GM19023 (cell line): Measurements from ENCODE around the gene TOX2.

Experiments used
- ATAC-seq: cut with Tn5 transposase; IDR thresholded peaks from one replicate; pipeline ENCODE4 v1.9.1; 2021; ENCODE audit warnings: mild to moderate bottlenecking, moderate library complexity; ENCODE audit not compliant: unreplicated experiment

The TOX2 gene

DNA sequence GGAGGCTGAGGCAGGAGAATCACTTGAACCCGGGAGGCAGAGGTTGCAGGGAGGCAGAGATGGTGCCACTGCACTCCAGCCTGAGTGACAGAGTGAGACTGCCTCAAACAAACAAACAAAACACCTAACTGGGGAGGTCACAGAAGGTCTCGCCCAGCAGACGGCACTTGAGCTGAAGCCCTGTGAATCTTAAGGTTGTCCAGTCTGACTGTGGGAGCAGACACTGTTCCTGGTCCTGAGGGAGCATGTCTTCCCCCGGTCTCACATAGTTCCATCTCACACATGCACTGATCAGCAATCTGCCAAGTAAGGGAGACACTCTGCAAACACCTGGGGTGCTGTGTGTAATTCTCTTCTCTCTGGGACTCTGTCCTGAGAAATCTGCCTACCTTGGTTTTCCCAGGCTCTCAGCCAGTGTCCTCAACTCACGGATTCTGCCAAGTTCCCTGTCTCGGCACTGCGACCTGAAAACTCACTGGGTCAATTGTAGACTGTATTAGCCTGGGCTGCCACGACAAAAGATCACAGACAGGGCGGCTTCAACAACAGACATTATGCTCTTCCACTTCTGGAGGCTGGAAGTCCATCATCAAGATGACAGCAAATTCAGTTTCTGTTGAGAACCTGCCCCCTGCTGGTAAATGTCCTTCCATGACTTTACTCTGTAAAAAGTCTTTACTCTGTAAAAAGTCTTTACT is 178.0 kb downstream of the TOX2 start:
- no peak for ATAC-seq

DNA sequence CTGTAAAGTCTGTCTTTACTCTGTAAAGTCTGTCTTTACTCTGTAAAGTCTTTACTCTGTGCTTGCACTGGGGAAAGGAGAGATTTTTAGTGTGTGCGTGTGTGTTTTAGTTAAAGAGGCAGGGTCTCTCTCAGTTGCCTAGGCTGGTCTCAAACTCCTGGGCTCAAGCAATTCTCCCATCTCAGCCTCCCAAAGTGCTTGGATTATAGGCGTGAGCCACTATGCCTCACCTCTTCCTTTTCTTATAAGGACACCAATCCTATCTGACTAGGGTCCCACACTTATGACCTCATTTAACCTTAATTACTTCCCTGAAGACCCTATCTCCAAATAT is 178.6 kb downstream of the TOX2 start:
- no peak for ATAC-seq

DNA sequence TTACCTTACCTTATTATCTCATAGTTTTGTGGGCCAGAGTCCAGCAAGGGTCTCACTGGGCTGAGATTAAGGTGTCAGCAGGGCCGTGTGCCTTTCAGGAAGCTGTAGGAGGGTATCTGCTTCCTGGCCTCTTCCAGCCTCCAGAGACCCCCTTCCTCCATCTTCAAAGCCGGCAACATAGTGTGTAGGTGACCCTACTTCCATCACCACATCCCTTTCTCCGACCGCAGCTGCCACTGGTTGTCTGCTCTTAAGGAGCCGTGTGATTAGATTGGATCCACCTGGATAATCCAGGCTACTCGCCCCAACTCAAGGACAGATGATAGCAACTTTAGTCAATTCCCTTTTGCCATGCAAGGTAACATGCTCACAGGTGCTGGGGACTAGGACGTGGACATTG is 181.2 kb downstream of the TOX2 start:
- no peak for ATAC-seq

DNA sequence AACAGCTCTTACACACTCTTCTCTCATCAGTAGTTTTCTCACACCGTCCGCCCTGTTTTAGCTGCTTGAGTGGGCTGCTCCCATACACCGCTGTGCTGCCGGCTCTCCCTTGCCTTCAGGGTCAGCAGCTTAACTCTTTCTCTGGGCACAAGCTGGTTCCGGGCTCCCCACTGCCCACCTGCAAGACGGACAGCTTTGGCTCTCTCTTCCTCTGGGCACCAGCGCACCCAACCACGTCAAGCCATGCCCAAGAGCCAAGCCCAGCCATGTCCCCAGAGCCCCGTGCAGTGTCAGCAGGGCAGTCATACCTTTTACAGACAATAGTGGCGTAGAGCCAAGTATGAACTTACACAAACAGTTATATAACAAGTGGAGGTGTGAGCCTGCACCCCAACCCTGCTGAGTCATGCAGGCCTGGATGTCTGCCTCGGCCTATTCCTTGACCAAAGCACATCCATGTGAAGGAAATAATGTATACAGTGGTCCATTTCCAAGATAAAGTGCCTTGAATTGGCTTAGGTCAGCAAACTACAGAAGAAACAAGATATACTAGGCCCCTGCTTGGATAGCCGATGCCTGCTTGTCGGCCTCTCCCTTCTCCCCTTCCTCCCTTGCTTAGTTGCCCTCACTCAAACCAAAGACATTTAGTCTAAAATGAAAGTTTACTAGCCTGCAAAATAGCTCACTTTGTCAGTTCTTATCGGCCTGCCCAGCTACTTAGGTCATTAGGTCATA is 183.0 kb downstream of the TOX2 start:
- no peak for ATAC-seq

DNA sequence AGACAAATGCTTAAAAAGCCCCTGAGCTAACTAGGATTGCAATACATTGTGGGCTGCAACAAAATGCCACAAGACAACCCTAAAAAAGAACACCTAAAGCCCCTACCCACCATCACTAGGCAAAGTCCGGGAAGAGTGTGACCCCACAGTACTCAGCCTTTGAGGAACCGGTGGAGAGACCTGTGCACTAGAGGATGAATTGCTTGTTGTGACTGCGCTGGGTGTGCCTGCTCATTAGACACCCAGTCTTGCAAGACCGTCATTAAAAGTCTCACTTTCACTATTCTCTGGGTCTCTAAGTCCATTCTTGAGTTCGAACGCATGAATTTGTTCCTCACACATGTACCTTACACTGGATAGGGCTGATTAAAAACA is 183.6 kb downstream of the TOX2 start:
- ATAC-seq, result no peak

DNA sequence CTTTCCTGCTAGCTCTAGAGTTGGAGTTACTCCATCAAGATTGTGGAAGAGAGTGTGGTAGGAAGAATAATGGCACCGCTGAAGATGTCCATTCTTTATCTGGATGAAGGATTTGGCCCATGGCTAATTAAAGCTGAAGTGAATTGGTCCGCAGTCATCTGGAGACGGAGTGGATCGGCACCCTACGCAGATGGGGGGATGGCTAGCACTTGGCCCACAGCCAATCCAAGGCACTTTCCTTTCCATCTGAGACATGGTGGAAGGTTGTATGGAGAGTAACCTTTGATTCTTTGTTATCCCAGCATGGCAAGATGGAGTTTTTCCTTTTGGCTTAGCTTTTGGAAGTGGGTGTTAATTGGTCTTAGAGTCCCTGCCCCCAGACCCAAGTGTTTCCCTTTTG is 184.0 kb downstream of the TOX2 start:
- ATAC-seq, result no peak

DNA sequence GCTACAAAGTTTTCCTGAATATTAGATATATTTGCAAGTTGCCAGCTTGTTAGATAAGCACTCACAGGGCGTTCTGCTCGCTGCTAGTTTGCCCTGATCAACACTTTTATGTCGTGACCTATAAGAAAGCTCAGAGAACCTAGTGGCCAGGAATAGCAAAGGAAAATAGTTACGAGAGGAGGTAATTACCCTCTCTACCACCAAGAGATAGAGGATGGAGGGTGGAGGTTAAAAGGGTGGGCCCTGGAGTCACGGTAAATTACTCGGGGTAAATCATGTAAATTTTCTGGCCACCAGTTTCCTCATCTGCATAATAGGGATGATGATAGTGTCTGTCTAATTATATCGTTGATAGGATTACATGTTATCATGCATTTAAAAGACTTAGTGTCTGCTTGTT is 185.2 kb downstream of the TOX2 start:
- ATAC-seq, result no peak

DNA sequence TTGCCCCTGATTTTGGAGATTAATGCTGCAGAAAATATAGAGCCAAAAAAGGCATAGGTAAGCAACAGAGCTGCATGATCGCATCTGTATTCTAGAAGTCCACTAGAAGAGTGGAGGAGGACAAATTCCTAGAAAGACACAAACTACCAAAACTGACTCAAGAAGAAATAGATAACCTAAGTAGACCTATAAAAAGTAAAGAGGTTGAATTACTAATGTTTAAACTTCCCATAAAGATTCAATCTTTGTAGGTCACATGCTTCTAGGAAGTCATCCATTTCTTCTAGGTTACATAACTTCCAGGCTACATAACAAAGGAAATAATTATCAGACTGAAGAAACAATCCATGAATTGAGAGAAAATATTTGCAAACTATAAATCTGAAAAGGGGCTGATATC is 187.9 kb downstream of the TOX2 start:
- no peak for ATAC-seq

DNA sequence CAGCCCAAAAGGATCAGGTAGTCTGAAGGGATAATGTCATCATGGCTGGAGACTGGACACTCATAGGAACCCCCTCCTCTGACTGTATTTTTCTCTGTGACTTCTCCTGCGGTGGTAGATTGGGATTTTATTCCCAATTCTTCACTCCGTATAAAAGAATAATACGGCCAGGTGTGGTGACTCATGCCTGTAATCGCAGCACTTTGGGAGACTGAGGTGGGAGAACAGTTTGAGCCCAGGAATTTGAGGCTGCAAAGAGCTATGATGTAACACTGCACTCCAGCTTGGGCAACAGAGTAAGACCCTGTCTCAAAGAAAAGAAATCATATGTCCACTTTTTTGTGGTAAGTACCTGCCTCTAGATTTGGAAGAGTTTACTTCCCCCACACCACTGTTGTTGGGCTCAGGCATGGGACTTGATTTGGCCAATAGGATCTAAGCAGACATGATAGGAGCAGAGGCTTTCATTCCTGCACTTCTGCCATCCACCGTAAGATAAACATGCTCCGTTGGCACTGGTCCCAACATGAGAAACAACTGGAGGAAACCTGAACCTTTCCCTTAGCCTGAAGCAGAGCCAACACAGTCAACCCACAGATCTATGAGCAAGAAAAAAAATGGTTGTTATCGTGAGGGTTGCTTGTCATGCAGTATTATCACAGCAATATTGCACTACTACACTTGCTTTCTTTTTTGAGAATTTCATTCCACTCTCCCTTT is 190.3 kb downstream of the TOX2 start:
- ATAC-seq, result no peak

DNA sequence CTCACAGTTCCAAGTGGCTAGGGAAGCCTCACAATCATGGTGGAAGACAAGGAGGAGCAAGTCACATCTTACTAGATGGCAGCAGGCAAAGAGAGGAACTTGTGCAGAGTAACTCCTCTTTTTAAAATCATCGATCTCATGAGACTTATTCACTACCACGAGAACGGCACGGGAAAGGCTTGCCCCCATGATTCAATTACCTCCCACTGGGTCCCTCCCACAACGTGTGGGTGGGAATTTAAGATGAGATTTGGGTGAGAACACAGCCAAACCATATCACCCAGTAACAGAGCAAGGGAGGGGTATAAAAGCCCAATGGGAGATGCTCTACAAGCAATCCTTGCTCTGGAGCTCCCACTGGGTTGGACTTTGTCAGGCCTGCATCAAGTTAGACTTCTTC is 192.0 kb downstream of the TOX2 start:
- no peak for ATAC-seq

DNA sequence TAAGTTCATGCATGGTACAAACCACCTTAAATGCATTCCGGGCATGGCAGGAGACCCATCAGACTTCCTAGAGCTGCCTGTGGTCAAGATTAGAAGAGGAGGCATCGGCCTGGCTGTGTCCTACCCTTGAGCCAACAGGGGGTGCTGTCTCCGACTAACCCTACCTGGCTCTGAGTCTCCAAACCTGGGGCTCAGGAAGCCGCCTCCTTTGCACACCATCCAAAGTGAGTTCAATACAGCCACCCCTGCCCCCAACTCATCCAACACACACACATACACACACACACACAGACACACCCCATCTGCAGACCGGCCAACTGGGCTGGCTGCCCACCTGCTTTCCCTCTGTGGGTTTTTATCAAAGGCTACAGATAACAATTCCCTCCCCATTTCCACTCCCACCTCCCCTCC is 195.3 kb downstream of the TOX2 start:
- ATAC-seq, result no peak

DNA sequence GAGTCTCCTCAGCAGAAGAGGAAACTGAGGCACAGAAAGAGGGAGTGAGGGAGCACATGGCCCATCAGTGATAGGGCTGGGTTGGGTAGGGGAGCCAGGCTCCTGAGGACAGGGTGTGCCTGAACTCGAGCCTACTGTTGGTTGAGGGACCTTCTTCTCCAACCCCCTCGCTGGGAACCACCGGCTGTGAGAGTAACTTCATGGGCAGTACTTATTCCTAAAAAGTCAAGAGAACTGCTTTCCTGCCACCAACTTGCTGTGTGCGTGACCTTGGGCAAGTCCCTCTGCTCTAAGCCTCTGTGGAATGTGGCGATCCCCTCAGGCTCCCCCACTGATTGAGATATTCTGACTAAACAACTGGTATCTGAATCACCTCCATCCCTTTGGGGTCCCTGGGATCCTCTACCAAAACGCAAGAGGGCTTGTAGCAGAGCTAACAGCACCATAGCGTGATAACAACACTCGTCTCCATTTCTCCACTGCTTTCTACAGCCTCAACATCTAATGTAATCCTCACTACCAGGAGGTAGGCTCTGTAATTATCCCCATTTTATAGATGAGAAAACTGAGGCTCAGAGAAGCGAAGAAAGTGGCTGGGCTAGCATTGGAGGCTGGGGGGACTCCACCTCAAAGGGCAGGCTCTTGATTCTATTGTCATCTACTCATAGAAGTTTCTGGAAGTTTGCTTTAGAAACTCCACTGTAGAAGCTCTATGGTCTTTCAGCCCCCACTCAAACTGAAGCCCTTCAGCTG is 196.3 kb downstream of the TOX2 start:
- ATAC-seq, result no peak

DNA sequence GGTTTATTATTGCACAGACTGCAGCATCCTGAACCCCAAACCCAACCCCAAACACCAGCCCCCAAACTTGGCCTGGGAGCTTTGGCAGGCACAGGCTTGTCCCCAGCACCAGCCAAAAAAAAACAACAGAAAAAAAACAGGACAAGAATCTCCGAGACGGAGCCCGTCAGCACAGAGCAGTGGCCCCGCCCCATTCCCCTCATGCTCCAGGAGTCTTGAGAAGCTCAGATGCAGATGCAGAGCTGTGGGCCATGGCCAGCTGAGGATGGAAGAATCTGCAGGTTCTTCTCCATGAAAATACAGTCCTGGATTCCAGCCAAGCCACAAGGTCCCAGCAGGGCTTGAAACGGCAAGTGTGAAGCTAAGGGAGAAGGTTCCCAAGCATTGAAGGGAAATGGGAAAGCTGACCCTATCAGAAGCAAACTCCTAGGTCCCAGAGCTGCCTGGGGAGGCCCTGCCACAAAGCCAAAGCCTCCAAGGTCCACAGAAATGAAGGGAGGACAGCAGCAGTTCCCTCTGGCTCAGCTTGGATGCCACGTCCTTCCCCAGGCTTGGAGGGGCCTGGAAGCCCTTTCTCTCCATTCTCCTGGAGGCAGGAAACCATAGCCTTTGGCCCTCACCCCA is 197.2 kb downstream of the TOX2 start:
- ATAC-seq, result no peak

DNA sequence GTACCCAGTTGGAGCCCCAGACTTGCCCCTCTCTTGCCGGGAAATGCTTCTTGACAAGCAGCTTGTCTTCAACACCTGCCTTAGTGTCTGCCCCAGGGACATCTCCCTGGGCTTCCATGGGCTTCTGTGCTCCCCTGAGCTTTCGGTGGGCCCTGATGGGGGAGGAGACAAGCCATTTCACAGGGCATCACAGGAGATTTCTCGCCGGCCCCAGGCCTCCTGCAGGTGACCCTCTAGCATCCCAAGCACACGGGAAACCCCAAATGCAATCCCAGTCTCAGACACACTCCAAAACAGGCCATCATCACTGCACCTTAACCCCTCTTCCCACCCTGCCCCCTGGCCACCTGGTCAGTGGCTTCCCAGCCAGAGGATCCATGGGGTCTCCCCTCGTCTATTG is 197.8 kb downstream of the TOX2 start:
- ATAC-seq, result no peak

DNA sequence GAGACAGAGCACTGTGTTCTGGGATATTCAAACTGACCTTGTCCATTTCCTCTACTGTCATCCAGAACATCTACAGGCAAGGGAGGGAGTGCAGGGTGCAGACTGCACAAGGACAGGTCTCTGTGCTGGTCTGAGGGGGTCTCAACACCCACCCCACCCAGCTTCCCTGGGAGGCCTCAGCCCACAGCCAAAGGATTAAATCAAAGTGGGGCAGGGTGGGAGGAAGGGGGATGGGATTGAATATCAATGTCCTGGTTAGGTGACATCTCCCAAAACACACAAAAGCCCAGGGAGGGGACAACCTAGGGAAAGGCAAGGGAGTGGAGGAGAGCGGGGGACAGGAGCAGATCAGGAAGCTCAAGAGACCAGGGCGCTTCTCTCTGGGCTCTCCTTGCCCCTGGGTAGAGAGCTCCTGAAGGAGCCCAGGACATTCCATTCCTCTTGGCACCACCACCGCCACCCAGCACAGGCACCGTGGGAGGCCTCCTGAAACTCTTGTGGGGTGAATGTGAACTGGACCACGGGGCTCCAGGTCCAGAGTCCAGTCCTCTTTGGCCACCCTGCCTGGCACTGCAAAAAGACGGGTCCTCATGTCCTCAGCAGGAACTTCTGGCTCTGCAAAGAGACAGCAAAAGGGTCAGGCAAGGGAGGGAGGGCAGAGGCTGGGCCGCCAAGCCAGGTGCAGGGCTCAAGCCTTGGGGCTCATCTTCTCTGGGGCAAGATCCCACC is 198.4 kb downstream of the TOX2 start:
- no peak for ATAC-seq

DNA sequence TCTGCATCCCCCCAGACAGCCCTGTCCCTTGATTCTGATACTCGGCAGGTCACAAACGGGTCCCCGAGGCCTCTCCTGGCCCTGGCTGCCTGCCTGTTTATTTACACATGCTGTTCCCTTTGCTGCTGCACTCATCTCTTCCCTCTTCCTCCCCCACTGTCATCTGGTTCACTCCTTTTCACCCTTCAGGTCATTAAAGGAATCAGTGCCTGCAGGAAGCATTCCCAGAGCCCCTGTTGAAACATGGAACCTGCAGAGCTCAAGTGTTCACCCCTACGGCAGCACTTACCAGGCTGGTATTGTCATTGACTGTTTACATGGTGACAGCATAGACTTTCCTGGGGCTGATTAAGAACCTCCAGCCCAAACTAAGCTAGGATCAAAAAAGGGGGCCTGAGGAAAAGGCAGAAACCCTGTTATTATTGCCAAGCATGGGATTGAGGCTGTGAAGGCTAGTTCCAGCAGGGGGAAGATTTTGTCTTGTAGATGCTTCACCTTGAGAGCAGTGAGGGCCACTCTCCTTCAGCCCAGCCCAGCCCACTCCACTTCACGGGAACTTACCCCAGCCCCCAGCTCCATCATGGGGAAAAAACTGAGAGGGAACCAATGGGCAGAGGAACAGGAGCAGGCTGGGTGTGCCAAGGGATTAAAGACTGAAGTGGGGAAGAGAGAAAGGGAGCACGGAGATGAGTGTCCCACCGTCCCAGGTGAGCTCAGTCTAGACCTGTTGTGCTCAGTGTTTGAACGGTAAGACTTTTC is 199.1 kb downstream of the TOX2 start:
- no peak for ATAC-seq

DNA sequence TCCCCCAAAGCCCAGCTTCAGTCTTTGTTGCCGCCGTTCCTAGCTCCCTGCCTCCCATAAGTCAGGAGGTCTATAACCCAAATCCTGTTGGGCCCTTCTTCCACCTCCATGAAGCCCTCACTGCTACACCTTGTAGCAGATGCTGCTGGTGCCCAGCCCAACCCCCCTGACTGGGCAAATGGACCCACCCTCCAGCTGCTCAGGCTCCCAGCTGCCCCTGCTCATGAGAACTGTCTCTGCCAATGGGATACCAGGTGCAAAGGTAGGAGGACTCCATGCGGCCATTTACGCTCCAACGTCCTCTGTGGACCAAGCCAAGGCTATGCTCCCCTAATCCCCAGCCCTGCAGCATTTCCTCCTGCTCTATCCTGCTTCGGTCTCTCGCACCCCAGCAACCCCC is 200.5 kb downstream of the TOX2 start:
- ATAC-seq, result no peak

DNA sequence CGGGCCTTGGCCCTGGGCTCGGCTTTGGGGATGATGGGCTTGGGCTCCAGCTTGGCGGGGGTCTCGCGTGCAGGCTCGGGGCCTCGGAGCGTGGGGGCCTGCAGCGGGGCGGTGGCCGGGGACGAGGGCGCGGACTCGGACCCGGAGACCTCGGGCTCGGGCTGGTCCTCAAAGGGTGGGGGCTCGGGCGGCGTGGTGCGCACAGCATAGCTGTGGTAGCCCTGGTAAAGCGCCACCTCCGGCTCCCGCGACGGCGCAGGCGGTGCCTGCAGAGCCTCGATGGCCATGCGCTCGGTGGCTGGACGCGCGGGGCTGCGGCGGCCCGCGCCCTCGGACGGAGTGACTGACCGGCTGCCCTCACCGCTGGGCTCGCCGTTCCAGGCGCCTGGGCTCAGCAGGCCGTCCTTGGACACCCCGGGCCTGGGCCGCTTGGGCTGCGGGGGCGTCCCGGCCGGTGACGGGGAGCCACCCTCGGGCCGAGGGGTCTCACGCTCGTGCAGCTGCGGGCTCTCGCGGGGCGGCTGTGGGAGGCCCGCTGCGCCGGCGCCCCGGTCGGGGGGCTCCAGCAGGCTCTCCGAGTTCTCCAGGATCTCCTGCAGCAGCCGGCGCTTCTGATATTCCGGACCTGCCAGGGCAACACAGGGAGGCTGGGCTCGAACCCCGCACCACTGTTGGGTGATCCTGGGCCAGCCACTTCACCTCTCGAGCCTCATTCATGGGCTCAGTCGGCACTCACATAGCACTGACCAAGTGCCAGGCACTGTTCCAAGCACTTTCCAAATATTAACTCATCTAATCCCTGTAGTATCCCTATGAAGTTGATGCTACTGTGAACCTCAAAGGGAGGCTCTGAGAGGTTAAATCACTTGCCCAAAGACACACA is 201.4 kb downstream of the TOX2 start:
- ATAC-seq, result no peak
